Subcutaneous preadipocyte (primary cell): ENCODE data around the gene RPN2. TPM values are rescaled to one million over a fixed set of nuclear protein-coding genes. Genes with fewer than 3 reads are reported as not detected.

Experiments used
- total RNA-seq: library from RNA; depleted of rRNA; stranded (reverse); fragments of >200 nt; gene quantifications from 2 replicates; pipeline ENCODE4 v1.2.3, GENCODE V29; 2012

RPN2 gene
- 234 and 252 TPM in 2 replicates for total RNA-seq

DNA sequence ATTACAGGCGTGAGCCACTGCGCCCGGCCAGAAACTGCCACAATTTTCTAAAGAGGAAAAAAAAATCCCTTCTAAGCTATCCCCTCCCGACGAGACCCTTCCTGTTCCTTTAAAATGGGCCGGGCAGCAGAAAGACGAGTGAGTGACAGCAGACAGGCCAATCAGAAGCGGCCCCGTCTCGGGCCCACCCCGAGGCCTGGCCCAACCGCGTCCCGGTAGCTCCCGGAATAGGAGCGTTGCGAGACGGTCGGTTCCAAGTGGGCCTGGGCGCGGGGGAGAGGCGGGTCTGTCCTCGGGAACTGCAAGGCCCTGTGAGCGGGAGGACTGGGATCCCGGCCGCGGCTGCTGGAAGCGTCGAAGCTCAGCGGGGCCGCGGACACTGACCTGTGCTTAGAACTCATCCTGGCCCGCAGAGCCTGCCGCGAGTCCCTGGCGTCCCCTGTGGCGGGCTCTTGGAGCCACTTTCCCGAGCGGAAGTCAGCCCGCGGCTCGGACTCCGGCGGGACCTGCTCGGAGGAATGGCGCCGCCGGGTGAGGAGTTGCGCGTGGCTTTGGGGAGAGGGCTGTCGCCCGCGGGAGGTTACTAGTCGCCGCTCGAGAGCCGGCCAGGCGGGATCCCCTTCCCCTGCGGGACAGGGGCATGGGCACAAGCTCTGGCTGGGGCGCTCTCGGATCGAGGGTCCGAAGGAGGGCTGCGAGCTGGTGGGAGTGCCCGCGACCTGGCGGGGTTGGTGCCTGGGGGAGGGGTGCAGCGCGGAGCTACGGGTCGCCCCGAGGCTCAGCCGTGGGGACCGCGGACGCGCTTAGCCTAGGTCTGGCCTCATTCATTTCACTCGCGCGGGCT is at the start of gene RPN2, which contains the start of gene MROH8:
Gene RPN2, plus strand, starts transcription at position 492 of the 844 bp plus-strand sequence. Its CDS starts 27 bp downstream, at position 519.
Gene MROH8, minus strand, starts transcription at position 710 of the 844 bp plus-strand sequence.

DNA sequence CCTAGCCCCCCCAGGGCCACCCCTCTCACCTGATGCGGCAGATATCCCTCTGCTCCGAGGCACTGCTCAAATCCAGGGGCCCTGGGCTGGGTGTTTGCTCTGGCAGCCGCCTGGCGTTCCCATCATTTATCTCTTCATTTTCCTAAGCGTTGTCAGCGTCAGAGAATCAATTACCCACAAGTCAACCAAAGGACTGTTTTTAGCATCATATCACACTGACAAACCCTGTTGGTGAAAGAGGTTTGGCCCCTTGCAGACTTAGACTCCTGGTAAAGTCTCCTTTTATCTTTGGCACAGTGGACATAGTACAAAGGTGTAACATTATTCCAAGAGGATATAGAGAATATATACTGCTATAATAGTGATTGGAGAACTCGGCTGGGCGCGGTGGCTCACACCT is 82.6 kb downstream of the RPN2 start, which contains the start of gene GHRH:
Gene GHRH, minus strand, starts transcription at position 101 of the 400 bp plus-strand sequence. CDS start 4,925 bp downstream, outside the sequence.

Other genes starting within 250 kb of the RPN2 start
- gene SAMHD1, start 227.6 kb upstream of the RPN2 start, total RNA-seq = 40.1 and 75.0 TPM in 2 replicates
- 8.8 and 21.3 TPM in 2 replicates for gene RBL1, start 83.3 kb upstream of the RPN2 start, total RNA-seq
- gene MROH8, start 218 bp downstream of the RPN2 start, total RNA-seq = 0.59 and 1.5 TPM in 2 replicates
- gene GHRH, start 82.5 kb downstream of the RPN2 start, total RNA-seq = not detected in 2 replicates
- gene MANBAL, start 110.3 kb downstream of the RPN2 start, total RNA-seq = 9.8 and 12.9 TPM in 2 replicates
- 16.2 and 19.2 TPM in 2 replicates for gene SRC, start 166.8 kb downstream of the RPN2 start, total RNA-seq